Smooth muscle cell (in vitro differentiated cells): Measurements from ENCODE around the gene DTHD1. TPM values are rescaled to one million over a fixed set of nuclear protein-coding genes. Genes with fewer than 3 reads are reported as not detected.

Experiments used
- DNase-seq: peaks from one replicate; lab custom pipeline; 2025; ENCODE audit not compliant: unreplicated experiment; lab: John Stamatoyannopoulos, UW
- H2AFZ ChIP-seq: fragments of 200-600 bp; sonication (generic); 2 replicates; pipeline ENCODE4 v1.6.0; 2016; ENCODE audit warnings: antibody characterized with exemption, low read depth, mild to moderate bottlenecking
- H3F3A ChIP-seq: fragments of 200-600 bp; sonication (generic); 2 replicates; pipeline ENCODE4 v1.6.0; 2017; ENCODE audit warnings: antibody characterized with exemption, low read depth
- H3K27ac ChIP-seq: fragments of 200-600 bp; sonication (generic); 2 replicates; pipeline ENCODE4 v1.5.1; 2016; ENCODE audit warnings: low read depth, mild to moderate bottlenecking
- H3K27me3 ChIP-seq: fragments of 200-600 bp; sonication (generic); 2 replicates; pipeline ENCODE4 v1.6.1; 2016; ENCODE audit warnings: low read depth, mild to moderate bottlenecking
- H3K36me3 ChIP-seq: fragments of 200-600 bp; sonication (generic); 2 replicates; pipeline ENCODE4 v1.5.1; 2016; ENCODE audit warnings: low read depth
- H3K4me1 ChIP-seq: fragments of 200-600 bp; sonication (generic); 2 replicates; pipeline ENCODE4 v1.5.1; 2016; ENCODE audit warnings: low read depth
- H3K4me2 ChIP-seq: fragments of 200-600 bp; sonication (generic); 2 replicates; pipeline ENCODE4 v1.6.0; 2016; ENCODE audit warnings: mild to moderate bottlenecking
- H3K4me3 ChIP-seq: fragments of 200-600 bp; sonication (generic); 2 replicates; pipeline ENCODE4 v1.5.1; 2016; ENCODE audit warnings: mild to moderate bottlenecking
- H3K79me2 ChIP-seq: fragments of 200-600 bp; sonication (generic); 2 replicates; pipeline ENCODE4 v1.6.0; 2016; ENCODE audit warnings: low read depth, mild to moderate bottlenecking
- H3K9ac ChIP-seq: fragments of 200-600 bp; sonication (generic); 2 replicates; pipeline ENCODE4 v1.6.0; 2016; ENCODE audit warnings: low read depth
- H3K9me3 ChIP-seq: fragments of 200-600 bp; sonication (generic); replicated peaks from 2 replicates; pipeline ENCODE4 v1.5.1; 2016; ENCODE audit warnings: low read depth
- H4K20me1 ChIP-seq: fragments of 200-600 bp; sonication (generic); 2 replicates; pipeline ENCODE4 v1.6.0; 2016; ENCODE audit warnings: low read depth
- WGBS: methylation state at CpG from one replicate; pipeline ENCODE4 v1.1.7; 2016; ENCODE audit warnings: low lambda C conversion rate; 5-methylcytosine and 5-hydroxymethylcytosine counted together
- polyA plus RNA-seq: library from polyadenylated mRNA; unstranded; fragments of >200 nt; fragmentation: Nextera tagmentation; extraction: Ambion mirVana; gene quantifications from 2 replicates; pipeline ENCODE4 v1.2.1, GENCODE V29; 2016
- total RNA-seq: library from RNA; depleted of rRNA; stranded (reverse); fragments of >200 nt; gene quantifications from 2 replicates; pipeline ENCODE4 v1.2.3, GENCODE V29; 2014
- TF ChIP-seq, protein P1 (sequence below): fragments of 200-600 bp; sonication (generic); IDR thresholded peaks from 2 replicates; pipeline ENCODE4 v1.5.1; 2017; ENCODE audit warnings: borderline replicate concordance, mild to moderate bottlenecking, antibody characterized with exemption; ENCODE audit not compliant: insufficient read depth, poor library complexity, severe bottlenecking

Gene DTHD1
- total RNA-seq (not detected in 2 replicates), polyA plus RNA-seq (not detected in 2 replicates)

DNA sequence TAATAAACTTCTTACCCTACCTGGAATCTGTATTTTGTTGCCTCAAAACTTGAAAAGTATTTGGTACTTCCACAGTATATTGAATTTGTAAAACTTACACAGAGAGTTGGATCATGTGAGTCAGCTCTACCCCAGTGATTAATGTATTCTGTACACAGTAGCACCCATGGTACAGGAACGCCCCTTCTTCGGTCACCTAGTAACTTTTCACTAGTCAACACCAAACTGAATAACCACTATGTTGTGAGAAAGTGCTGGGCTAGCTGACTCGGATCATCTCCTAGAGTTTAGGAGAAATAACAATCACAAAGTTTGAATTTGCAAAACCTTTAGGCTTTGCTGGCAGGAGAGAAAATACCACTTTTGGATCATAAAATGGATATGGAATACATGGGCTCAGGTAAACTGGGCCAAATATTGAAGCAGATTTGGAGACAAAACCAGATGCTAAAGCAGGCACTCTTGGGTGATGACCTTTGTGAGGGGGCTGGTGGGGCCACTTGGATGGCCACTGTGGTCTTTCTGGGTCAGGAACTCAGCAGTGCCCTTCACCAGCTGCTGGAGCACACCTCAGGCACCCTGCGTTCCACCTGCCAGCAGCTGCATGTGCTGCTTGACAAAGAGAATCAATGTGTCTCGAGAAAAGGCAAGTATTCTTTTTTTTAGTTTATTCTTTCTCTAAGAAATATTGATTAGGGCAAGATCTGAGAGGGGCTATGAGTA is at the start of gene DTHD1:
DTHD1 (plus strand) TSS at position 233 of the 723 bp plus-strand sequence; CDS start at position 376, 143 bp downstream.
- H3F3A ChIP-seq = no peaks in the 10 kb centered on the region
- 95% methylated on average over 5 of the region's 5 CpGs for WGBS
- no peaks in the 10 kb centered on the region for H3K9me3 ChIP-seq
- TF ChIP-seq, protein P1, sequence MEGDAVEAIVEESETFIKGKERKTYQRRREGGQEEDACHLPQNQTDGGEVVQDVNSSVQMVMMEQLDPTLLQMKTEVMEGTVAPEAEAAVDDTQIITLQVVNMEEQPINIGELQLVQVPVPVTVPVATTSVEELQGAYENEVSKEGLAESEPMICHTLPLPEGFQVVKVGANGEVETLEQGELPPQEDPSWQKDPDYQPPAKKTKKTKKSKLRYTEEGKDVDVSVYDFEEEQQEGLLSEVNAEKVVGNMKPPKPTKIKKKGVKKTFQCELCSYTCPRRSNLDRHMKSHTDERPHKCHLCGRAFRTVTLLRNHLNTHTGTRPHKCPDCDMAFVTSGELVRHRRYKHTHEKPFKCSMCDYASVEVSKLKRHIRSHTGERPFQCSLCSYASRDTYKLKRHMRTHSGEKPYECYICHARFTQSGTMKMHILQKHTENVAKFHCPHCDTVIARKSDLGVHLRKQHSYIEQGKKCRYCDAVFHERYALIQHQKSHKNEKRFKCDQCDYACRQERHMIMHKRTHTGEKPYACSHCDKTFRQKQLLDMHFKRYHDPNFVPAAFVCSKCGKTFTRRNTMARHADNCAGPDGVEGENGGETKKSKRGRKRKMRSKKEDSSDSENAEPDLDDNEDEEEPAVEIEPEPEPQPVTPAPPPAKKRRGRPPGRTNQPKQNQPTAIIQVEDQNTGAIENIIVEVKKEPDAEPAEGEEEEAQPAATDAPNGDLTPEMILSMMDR = no peak
- no peaks in the 10 kb centered on the region for H4K20me1 ChIP-seq
- H3K4me3 ChIP-seq = no peak within 1 kb of the TSS
- no peaks in the 10 kb centered on the region for H3K79me2 ChIP-seq
- H3K27me3 ChIP-seq = no peaks in the 10 kb centered on the region
- no peaks in the 10 kb centered on the region for H3K36me3 ChIP-seq
- no peaks in the 10 kb centered on the region for H3K4me1 ChIP-seq
- H3K4me2 ChIP-seq = no peak within 1 kb of the TSS
- no peak within 1 kb of the TSS for H3K9ac ChIP-seq
- no peak within 1 kb of the TSS for H3K27ac ChIP-seq
- no peak for DNase-seq
- H2AFZ ChIP-seq = no peak within 1 kb of the TSS

DNA sequence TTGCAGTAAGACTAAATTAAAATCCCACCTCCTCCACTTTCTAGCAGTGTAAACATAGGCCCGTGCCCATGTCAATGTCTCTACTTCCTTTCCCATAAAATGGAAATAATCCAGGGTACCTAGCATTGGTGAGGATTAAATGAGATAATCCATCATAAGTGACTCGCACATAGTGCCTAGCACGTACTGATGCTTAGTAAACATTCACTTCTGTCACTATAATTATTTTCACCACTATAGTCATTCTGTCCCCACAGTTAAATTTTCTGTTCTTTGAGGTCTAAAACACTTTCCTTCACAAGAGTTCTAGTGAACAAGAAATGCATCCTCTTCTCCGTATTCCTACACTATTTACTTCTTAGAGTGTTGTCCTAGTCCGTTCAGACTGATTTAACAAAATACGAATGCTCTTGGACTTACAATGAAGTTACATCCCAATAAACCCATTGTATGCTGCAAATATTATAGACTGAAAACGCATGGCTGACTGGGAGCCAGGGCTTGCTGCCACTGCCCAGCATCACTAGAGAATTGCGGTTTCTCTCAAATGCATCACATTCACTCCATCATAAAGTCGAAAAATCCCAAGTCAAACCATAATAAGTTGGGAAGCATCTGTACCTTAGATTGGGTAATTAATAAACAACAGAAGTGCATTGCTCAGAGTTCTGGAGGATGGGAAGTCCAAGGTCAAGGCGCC is 47.7 kb upstream of the DTHD1 start:
- Histone ChIP-seq H3K9ac (no peak overlapping the region), H3K36me3 (no peaks in the 10 kb centered on the region), H3K4me3 (no peak overlapping the region), H3K4me1 (no peaks in the 10 kb centered on the region), H3K9me3 (no peaks in the 10 kb centered on the region), H3F3A (no peaks in the 10 kb centered on the region), H3K79me2 (peaks cover 3% of the 10 kb centered on the region), H3K4me2 (no peak overlapping the region), H2AFZ (no peak overlapping the region), H3K27ac (no peak overlapping the region), H3K27me3 (no peaks in the 10 kb centered on the region), H4K20me1 (no peaks in the 10 kb centered on the region)
- WGBS = 90% methylated on average over 10 of the region's 10 CpGs
- DNase-seq = no peak
- TF ChIP-seq, protein P1 = no peak

DNA sequence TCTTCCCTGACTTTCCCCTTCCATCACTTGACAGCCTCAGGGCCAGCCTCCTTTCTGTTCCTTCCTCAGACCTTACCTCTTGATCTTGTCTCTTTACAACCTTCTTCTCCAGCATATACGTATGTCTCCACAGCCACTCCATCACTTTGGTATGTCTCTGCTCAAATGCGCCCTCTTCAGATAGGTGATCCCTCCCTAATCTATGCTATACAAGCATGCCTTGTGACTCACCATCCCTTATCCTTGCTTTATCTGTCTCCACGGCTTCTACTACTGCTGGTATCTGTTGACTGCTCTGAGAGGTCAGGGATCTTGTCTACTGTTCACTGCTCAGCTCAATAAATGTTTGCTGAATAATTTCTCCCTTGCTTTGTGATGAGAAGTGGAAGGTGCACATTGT is 46.1 kb upstream of the DTHD1 start:
- no peak overlapping the region for H2AFZ ChIP-seq
- no peaks in the 10 kb centered on the region for H3K36me3 ChIP-seq
- H3K9me3 ChIP-seq = no peaks in the 10 kb centered on the region
- H3K27me3 ChIP-seq = no peaks in the 10 kb centered on the region
- peak overlapping the region; percentile 66 for H3K27ac ChIP-seq
- H3K4me1 ChIP-seq = no peaks in the 10 kb centered on the region
- H3K79me2 ChIP-seq = peaks cover 3% of the 10 kb centered on the region
- no peak overlapping the region for H3K9ac ChIP-seq
- H3K4me2 ChIP-seq = no peak overlapping the region
- no peaks in the 10 kb centered on the region for H3F3A ChIP-seq
- TF ChIP-seq, protein P1 = no peak
- no peaks in the 10 kb centered on the region for H4K20me1 ChIP-seq
- no peak for DNase-seq
- 16% methylated on average over 3 of the region's 3 CpGs for WGBS
- no peak overlapping the region for H3K4me3 ChIP-seq
